HG03045 (cell line): ENCODE measurements around the gene HIRIP3.
A peak's percentile ranks its signal among the peaks of the same experiment; 100 is the strongest.

Source experiments
- ATAC-seq: cut with Tn5 transposase; IDR thresholded peaks from one replicate; pipeline ENCODE4 v1.9.1; 2021; ENCODE audit warnings: mild to moderate bottlenecking, moderate library complexity; ENCODE audit not compliant: unreplicated experiment

The HIRIP3 gene

GRCh38 chr16:30000735-30001631, 5.6 kb upstream of the HIRIP3 start:
- no peak for ATAC-seq

- ATAC-seq, result no peak
Observed at GRCh38 chr16:29999605-30000004, 4.2 kb upstream of the HIRIP3 start.

- ATAC-seq, result no peak
Observed at GRCh38 chr16:29996766-29997250, 1.4 kb upstream of the HIRIP3 start.

- ATAC-seq, result peak; percentile 91
Observed at GRCh38 chr16:29995911-29996765, 721 bp upstream of the HIRIP3 start, which contains the start of gene INO80E. Gene INO80E (plus strand): TSS chr16:29996241. CDS start chr16:29996311, 70 bp downstream.

- peak; percentile 33 for ATAC-seq
Observed at GRCh38 chr16:29994600-29995323, 655 bp downstream of the HIRIP3 start.

GRCh38 chr16:29993903-29994599, 1.4 kb downstream of the HIRIP3 start:
- ATAC-seq, result no peak

GRCh38 chr16:29993191-29993902, 2.1 kb downstream of the HIRIP3 start:
- ATAC-seq, result no peak

- no peak for ATAC-seq
Observed at GRCh38 chr16:29992344-29992967, 3.0 kb downstream of the HIRIP3 start.

- no peak for ATAC-seq
Observed at GRCh38 chr16:29991571-29991904, 3.9 kb downstream of the HIRIP3 start.

GRCh38 chr16:29990883-29991570, 4.4 kb downstream of the HIRIP3 start:
- no peak for ATAC-seq

- no peak for ATAC-seq
Observed at GRCh38 chr16:29990034-29990433, 5.4 kb downstream of the HIRIP3 start.

GRCh38 chr16:29989111-29989858, 6.1 kb downstream of the HIRIP3 start:
- ATAC-seq, result no peak

GRCh38 chr16:29988346-29989075, 6.9 kb downstream of the HIRIP3 start:
- ATAC-seq, result no peak

- ATAC-seq, result no peak
Observed at GRCh38 chr16:29987371-29988085, 7.9 kb downstream of the HIRIP3 start.

- ATAC-seq, result no peak
Observed at GRCh38 chr16:29986931-29987330, 8.5 kb downstream of the HIRIP3 start.

- no peak for ATAC-seq
Observed at GRCh38 chr16:29986231-29986630, 9.2 kb downstream of the HIRIP3 start.
